SK-N-MC (cell line): ENCODE measurements around the gene FASLG.

Source experiments
- EZH2 ChIP-seq: fragments of 200-600 bp; sonication (generic); IDR thresholded peaks from one replicate; pipeline ENCODE4 v1.6.1; 2017; ENCODE audit warnings: antibody characterized with exemption
- POLR2AphosphoS5 ChIP-seq: IDR thresholded peaks from 2 replicates; pipeline ENCODE4 v1.6.1; 2012; ENCODE audit warnings: mild to moderate bottlenecking, low read depth, low read length, borderline replicate concordance

DNA sequence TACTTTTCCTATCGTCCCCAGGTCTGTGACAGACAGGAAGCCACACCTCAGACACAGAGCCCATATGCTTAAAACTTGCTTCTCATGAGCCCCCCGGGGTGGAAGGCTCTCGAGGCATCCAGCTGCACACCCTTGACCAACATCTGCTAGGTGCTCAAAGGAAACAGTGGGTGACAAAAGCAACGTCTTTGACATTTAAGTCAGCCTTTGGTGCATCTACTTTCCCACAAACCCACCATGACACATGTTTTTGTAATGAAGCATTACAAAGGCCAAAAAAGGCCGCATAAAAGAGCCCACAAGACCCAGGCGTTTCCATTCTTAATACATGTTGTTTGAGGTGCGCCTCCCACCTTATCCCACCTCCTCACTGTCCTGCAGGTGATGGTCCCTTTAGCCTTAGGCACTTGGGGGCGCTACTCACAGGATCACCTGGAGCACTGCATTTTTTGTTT is 11.8 kb upstream of the FASLG start:
- no peak for TF ChIP-seq POLR2AphosphoS5
- no peak for TF ChIP-seq EZH2
